Omental fat pad (tissue), 4 donors: ENCODE data around the gene U2AF2. TPM values are rescaled to one million over a fixed set of nuclear protein-coding genes. Genes with fewer than 3 reads are reported as not detected.

ENCODE experiments used
- ATAC-seq: fragments of 150-250 bp; one replicate; pipeline ENCODE4 v1.9.1; 2016; ENCODE audit warnings: mild to moderate bottlenecking, moderate library complexity; ENCODE audit not compliant: low FRiP score
- DNase-seq: peaks from one replicate; pipeline ENCODE4 v3.0.0-alpha.2; 2019; ENCODE audit warnings: low spot score
- total RNA-seq, 4 donors: library from RNA; depleted of rRNA; stranded (reverse); fragments of >200 nt; gene quantifications; one replicate each; pipeline ENCODE4 v1.1.0, GENCODE V29; 2016
- TF ChIP-seq, protein P1 (sequence below), 3 donors: fragments of 450-650 bp; IDR thresholded peaks; one replicate each; pipeline ENCODE4 v1.5.1; 2016 to 2017; ENCODE audit warnings: antibody characterized with exemption in 3 of 3, mild to moderate bottlenecking in 3 of 3, moderate library complexity in 2 of 3

The U2AF2 gene
- total RNA-seq = 100 to 1,000 TPM in 2 of 4 donors, 10 to 100 TPM in 2; 55.2 to 132 (median 86.1) TPM

DNA sequence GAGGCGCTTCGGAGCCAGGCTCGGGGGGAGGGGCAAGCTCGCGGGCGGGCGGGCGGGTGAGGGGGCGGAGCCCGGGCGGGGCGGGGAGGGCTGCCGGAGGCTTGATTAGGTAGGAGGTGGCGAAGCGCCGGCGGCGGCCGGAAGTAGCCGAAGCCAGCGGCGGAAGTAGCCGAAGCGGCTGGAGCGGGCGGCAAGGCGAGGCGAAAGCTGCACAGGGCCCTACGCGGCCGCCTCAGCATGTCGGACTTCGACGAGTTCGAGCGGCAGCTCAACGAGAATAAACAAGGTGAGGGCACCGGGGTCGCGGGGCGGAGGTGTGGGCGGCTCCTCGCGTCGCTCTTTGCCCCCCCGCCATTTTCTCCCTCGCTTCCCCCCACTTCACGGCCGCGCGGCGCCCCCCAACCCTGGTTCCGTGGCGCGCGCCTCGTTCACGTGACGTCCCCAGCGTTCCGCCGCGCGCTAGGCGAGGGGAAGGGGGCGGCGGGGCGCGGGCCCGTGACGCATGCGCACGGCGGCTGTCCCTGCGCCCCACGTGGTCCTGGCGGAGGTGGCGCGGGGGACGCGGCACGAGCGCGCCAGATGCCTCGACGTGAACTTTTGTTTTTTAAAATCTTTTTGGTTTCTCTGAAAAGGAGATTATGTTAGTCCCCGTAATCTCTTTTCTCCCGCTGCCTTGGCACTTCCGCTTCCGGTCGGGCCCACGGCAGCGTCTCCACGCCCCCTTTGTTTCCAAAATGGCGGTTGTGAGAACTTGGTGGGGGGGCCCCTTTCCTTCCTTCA, at the start of gene U2AF2:
TSS of gene U2AF2 (plus strand) at position 168 of the 780 bp plus-strand sequence. CDS start at position 238, 70 bp downstream.
- ATAC-seq = peak; percentile 52
- peak; percentile 86 for DNase-seq
- TF ChIP-seq, protein P1, sequence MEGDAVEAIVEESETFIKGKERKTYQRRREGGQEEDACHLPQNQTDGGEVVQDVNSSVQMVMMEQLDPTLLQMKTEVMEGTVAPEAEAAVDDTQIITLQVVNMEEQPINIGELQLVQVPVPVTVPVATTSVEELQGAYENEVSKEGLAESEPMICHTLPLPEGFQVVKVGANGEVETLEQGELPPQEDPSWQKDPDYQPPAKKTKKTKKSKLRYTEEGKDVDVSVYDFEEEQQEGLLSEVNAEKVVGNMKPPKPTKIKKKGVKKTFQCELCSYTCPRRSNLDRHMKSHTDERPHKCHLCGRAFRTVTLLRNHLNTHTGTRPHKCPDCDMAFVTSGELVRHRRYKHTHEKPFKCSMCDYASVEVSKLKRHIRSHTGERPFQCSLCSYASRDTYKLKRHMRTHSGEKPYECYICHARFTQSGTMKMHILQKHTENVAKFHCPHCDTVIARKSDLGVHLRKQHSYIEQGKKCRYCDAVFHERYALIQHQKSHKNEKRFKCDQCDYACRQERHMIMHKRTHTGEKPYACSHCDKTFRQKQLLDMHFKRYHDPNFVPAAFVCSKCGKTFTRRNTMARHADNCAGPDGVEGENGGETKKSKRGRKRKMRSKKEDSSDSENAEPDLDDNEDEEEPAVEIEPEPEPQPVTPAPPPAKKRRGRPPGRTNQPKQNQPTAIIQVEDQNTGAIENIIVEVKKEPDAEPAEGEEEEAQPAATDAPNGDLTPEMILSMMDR (IDR thresholded peaks at IDR 0.05) = no peak

DNA sequence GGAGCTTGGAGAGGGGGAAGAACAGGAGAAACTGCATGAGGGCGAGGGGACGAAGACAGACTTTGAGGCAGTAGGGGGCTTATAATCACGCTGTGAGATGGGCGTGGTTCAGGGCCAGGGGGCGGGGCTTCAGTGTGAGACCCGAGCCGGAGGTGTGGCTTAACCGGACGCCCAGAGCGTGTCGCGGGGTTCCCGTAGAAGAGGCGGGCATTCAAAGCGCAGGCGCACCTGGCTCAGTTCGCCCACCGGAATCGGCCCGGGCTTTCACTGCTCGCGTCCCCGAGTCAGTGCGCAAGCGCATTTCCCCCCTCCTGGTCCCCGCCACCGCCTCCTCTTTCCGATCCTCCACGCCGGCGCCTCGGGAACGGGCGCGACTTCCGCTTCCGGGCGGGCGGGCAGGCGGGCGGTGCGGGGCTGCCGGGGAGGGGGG, 49.6 kb upstream of the U2AF2 start:
- DNase-seq (peak; percentile 93), ATAC-seq (peak; percentile 84)
- TF ChIP-seq, protein P1 (IDR thresholded peaks at IDR 0.05) = no peak

- peak; percentile 60 for ATAC-seq
- TF ChIP-seq, protein P1 (IDR thresholded peaks at IDR 0.05) = no peak
These were observed 49.0 kb upstream of the U2AF2 start, which contains the start of gene ZNF865 for GRCh38 chr19:55605637-55606470. Gene ZNF865 (plus strand): TSS chr19:55605647. CDS start chr19:55613619, 7,972 bp downstream.

GRCh38 chr19:55606471-55606787, 48.4 kb upstream of the U2AF2 start:
- DNase-seq = no peak
- no peak for ATAC-seq
- TF ChIP-seq, protein P1 (IDR thresholded peaks at IDR 0.05) = no peak

More at GRCh38 chr19:55605637-55606470, 49.0 kb upstream of the U2AF2 start, which contains the start of gene ZNF865:
- peak; percentile 35 for DNase-seq

DNA sequence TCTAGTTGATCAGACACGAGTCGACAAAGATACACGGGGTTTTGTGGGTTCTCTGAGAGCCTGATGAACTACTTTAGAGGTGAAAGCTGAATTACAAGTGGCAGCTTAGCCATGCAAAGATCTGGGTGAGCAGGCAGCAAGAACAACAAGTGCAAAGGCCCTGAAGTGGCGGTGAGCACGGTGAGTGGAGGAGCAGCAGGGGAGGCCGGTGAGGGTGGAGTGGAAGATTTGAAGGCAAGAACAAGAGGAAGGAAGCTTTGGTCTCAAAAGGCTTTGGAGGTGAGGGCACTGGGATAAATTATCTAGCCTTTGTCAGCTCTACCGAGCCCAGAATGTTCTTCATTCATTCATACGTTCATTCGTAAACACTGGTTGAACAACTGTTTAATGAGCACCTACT, 48.0 kb upstream of the U2AF2 start:
- ATAC-seq (no peak), DNase-seq (no peak)
- TF ChIP-seq, protein P1 (IDR thresholded peaks at IDR 0.05) = no peak

DNA sequence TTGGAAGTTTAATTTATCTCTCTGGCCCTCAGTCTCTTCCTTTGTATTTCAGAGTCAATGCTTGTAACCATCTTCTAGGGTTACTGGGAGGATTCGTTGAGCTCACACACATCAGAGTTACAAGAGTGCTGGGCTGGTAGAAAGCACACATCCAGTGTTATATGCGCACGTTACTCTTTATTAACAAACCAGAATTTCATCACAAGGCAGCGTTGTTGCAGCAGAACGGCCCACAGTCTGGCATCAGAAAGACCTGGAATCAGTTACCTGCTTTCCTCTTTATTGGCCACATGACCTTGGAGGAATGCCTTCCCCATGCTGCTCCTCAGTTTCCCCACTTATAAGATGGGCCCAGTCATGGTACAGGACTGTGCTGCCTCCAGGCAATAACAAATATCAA, 45.5 kb upstream of the U2AF2 start:
- no peak for ATAC-seq
- TF ChIP-seq, protein P1 (IDR thresholded peaks at IDR 0.05) = no peak

More for the DNA sequence above, 45.5 kb upstream of the U2AF2 start:
- no peak for DNase-seq
